OCI-LY1 (cell line): Measurements from ENCODE around the gene BCCIP.

Experiments
- EZH2 ChIP-seq: fragments of 200-600 bp; sonication (generic), shearing (Covaris generic); IDR thresholded peaks from 2 replicates; pipeline ENCODE4 v1.8.0; 2017; ENCODE audit warnings: borderline replicate concordance, mixed run types, mild to moderate bottlenecking, antibody characterized with exemption, low read length, moderate library complexity, mixed read lengths
- TF ChIP-seq, protein P1 (sequence below): fragments of 200-600 bp; sonication (generic), shearing (Covaris generic); IDR thresholded peaks from 2 replicates; pipeline ENCODE4 v1.5.1; 2017; ENCODE audit warnings: mild to moderate bottlenecking, antibody characterized with exemption, low read length, moderate library complexity, mixed read lengths

DNA sequence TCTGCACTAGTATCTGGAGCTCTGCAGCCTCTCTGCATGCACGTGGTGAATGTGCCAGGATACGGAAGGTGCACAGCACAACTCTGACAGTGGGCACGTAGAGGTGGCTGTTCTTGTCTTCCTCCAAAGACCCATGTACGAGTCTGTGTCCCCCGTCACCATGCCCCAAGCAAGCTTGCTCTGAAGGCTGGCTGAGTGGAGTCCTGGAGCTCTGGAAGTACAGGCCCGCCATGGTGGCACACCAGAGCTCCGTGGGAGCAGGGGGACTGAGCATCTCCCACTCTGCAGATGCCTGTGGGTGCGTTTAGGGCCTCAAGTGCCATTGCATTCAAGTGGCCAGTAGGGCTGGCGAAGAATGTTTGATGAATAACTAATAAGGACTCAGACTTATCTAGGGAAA lies 17.1 kb downstream of the BCCIP start:
- TF ChIP-seq, protein P1, sequence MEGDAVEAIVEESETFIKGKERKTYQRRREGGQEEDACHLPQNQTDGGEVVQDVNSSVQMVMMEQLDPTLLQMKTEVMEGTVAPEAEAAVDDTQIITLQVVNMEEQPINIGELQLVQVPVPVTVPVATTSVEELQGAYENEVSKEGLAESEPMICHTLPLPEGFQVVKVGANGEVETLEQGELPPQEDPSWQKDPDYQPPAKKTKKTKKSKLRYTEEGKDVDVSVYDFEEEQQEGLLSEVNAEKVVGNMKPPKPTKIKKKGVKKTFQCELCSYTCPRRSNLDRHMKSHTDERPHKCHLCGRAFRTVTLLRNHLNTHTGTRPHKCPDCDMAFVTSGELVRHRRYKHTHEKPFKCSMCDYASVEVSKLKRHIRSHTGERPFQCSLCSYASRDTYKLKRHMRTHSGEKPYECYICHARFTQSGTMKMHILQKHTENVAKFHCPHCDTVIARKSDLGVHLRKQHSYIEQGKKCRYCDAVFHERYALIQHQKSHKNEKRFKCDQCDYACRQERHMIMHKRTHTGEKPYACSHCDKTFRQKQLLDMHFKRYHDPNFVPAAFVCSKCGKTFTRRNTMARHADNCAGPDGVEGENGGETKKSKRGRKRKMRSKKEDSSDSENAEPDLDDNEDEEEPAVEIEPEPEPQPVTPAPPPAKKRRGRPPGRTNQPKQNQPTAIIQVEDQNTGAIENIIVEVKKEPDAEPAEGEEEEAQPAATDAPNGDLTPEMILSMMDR, result no peak
- TF ChIP-seq EZH2, result no peak
